ENCODE measurements around the gene SPRY4.
"Not testable (repeated sequence)": the region's sequence is repeated elsewhere in the genome, so short reads cannot be mapped to it uniquely, and the experiment has no call there.

Gene SPRY4

DNA sequence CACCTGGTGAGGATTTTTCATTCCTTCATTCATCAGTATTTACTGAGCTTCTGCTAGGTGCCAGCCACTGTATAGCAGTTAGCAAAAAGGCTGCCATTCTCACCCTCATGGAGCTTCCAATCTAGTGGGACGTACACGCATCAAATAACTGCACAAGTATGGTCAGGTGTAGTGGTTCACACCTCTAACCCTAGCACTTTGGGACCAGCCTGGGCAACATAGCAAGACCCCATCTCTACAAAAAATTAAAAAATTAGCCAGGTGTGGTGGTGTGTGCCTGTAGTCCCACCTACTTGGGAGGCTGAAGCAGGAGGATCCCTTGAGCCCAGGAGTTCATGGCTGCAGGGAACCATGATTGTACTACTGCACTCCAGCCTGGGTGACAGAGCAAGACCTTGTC is 8.9 kb upstream of the SPRY4 start:
- DNase-seq: not testable (repeated sequence)

- no peak for DNase-seq
These were observed 5.6 kb upstream of the SPRY4 start for GRCh38 chr5:142330444-142330843.

- DNase-seq: no peak
These were observed 5.2 kb upstream of the SPRY4 start for GRCh38 chr5:142330026-142330425.

- no peak for DNase-seq
These were observed 2.5 kb upstream of the SPRY4 start for GRCh38 chr5:142327111-142327842.

GRCh38 chr5:142326480-142326938 is 1.7 kb upstream of the SPRY4 start:
- DNase-seq: no peak

DNA sequence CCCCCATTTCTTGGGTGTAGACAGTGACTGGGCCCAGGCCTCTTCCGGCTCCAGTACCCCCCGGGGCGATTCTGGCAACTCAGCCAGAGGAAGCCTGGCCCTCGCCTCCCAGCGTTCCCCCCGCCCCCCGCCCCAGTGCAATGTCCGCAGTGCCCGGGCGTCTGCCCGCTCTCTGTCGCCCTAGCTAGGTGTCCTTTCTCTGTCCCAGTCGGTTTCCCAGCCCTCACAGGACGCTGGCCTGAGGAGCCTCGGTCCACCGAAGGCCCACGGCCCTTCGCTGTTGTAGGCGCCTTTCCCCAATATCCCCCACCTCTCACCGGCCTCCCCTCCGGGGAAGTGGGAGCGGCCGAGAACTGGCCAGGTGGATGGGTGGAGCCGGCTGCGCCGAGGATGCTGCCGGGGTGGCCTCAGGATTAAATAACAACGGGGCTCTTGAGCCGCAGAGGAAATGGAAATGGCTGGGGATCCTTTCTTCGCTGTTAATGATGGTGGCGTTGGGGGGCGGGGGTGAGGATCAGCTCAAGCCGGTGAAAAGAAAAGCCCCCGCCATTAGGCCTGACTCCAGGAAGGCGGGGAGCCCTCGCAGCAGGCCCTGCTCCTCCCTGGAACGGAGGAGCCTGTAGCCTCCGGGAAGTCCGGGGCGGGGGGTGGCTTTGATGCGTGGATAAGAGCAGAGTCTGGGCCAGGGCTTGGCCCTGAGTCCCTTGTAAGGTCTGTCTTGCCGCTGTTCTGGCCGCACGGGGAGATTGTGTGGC is 1.1 kb upstream of the SPRY4 start:
- DNase-seq: no peak

DNA sequence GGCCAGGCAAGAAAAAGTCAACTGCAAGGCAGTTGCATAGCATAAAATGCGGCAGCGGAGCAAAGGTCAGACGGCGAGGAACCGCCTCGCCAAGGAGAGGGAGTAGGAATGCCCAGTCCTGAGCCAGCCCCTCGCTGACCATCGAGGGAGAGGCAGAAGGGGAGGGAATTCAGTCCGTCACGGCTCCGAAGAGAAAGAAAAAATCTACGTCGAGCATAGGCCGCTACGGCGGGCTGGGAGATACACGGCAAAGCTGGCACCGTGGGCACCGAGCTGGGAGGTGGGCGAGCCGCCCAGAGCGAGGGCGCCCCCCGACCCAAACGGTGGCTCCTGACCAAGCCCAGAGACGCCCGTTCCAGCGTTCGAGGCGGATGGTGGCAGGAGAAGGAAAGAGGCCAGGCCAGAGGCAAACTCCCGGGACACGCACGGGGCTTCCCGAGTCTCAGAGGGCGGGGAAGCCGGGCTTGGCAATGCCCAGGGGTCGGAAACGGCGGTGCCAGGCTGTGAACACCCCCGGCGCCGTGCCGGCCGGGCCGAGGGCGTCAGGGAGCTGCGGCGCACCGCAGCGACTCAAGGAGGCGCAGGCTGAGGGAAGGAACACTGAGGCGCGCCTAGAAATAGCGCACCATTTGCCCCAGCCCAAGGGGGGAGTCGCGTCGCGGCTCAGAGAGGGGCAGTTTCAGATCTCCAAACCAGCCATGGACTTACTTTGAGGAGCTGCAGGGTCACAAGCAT is 518 bp downstream of the SPRY4 start:
- DNase-seq: peak; percentile 38

DNA sequence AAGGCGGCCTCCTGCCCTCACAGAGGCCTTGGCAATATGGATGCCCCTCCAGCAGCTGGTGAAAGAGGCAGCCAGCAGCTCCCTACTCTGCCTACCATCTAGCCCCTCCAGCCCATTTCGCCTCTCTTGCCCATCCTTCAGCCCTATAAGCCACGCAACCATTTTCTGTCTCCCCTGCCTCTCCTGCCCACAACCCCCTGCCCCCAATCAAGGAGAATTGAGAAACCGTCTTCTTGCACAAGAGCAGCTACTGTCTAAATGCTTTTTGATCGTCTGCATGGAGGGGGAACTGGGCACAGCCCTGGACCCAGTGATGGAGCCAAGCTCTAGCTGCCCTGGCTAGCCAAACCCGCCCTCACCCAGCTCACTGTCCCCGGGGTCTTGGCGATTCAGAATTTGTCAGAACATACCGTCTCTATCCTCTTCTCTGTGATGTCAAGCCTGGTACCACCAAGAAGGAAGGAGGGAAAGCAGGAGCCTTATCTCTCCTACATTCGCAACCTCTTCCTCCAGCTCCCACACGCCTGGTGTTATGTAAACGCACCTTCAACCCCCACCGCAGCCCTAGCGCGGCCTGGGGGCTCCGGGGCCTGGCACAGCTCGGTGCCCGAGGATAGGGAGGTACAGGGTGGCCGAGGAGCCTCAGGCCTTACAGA is 1.2 kb downstream of the SPRY4 start:
- no peak for DNase-seq

DNA sequence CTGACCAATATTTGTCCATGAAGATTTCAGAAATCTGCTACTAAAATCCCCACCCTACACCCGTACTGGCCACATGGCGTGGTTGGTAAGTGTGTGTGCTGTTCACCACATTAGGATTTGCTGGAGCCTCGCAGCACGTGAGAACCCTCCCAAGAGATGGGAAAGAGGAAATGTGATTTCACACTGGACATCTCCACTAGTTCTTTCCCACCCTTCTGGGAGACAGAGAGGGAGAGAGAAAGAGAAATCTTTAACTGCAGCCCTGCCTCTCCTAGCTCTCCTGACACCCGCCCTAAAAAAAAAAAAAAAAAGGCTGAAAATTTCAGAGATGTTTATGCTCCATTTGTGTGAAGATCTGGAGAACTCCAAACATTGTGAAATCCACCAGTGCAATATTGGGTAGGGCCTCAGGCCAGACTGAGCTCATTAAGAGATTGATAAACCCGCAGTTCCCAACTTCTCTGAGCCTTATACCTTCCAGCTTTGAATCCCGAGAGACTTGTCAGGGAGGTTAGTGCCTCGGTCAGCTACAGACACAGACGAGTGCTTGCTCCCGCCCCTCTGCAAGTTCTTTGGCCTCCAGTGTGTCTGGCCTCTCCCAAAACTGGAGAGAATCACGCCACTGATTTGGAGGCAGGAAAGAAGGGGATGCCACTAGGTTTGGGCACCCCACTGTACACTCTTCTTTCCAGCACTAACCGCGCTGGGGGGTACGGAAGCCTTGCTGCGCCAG is 1.9 kb downstream of the SPRY4 start:
- peak; percentile 27 for DNase-seq

- DNase-seq: no peak
These were observed 2.4 kb downstream of the SPRY4 start for GRCh38 chr5:142322403-142322746.

DNA sequence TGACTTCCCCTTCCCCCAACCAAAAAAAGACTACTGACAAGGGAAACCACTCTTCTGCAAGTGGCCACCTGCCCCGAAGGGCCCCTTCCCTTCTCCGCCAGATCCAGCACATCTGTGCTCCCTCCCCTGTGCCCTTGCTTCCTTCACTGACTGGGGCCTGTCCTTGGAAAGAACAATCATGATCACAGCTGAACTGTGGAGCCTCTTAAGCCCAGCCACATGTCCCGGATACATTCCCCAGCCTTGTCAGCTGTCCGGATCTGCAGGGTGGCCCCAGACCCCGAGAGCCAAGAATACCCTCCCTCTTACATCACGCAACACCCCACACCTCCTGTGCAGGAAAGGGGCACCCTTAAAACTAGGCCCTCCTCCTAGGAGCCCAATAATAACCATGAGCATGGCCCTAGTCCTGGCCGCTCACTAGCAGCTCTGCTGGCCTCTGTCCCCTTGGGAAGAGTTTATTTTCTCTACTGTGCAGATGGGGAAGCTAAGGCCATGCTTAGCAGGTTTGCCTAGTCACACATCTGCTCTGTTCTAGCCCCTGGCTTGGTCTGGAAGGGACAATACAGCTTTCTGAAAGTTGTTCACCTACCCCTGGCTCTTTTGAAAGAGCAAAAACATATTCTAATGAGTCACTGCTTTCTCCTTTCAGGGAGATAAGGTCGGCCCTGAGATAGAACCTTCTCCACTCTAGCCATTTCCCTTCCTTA is 3.8 kb downstream of the SPRY4 start:
- no peak for DNase-seq

DNA sequence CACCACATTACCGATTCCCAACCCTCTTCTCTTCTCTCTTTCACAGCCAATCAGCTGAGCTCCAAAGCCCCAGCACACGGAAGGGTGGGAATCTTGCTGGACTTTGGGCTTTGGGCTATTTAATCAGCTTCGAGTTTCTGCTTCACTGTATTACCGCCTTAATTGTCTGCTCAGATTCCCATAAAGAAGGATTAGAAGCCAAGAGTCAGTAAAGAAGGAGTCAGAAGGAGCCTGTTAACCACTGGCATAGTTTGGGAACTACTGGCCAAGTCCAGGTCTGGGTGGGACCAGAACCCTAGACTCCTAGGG is 4.4 kb downstream of the SPRY4 start:
- no peak for DNase-seq

DNA sequence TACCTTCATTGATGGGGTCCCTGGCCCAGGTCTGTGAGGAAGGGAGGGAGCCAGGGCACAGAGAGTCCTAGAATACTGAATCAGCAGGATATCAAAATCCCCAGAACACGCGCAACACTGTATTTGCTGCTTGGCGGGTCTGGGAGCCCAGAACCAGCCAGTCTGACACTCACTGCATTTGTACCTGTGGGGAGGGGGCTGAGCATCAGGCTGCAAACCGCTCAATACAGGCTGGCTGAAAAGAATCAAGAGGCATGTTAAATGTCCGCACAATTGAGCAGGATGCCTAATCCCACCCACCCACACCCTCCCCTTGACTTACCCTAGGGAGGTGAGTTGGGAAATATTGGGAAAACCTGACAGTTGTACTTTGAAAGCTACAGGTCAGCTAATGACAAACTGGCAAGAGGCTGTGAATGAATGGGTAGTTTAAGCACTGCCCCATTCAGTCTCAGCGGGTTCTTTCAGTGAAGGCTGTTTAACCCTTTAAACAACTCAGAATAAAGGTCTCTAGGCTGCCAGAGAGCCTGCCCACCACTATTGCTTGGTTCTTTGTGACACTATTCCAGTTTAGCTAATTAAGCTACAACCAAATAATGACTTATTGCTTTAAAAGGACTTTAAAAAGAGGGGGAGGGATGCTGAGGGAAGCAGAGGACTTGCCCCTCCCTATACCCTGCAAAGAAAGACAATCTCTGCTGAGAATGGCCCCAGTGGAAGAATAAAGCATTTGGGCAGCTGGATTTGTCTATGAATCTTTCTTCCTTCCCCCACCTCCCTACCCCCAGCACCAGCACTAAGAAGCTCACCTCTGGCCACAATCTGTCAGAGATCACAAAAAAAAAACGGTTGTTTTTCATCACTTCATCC is 5.0 kb downstream of the SPRY4 start:
- no peak for DNase-seq

DNA sequence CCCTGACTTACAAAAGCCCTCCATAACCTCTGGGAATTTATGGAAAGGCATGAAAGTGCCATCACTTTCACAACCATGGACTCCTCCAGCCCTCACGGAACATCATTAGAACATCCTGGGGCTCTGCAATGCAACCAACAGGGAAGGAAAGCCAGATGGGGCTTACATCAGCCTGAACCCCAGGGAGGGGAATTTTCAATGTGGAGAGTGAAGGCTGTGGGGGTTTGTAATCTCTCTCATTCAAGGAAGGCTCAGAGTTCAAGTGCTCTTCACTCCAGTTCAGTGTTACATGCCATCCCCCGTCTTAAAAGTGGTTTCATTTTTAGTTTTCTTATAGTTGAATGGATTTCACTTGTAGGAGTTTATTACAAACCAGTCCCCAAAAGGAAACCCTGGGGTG is 5.7 kb downstream of the SPRY4 start:
- peak; percentile 16 for DNase-seq

DNA sequence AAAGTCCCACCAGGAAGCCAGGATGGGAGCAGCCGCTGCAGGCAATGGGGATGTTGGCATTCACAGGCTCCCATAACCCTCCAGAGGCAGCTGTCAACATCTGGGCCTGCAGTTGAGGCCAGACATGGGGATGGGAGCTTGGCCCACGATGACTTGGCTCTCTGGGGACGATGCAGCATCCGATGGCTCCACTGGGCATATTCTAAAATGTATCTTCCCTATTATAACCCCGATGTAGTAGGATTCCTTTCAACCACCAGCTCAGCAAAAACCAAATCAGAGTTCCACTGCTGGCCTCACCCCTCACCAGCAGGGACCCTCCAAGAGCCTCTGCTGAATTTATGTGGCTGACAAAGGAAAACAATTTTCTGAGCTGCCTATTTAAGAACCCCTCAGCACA is 7.1 kb downstream of the SPRY4 start:
- DNase-seq: no peak

- no peak for DNase-seq
These were observed 7.6 kb downstream of the SPRY4 start for GRCh38 chr5:142317173-142317572.

DNA sequence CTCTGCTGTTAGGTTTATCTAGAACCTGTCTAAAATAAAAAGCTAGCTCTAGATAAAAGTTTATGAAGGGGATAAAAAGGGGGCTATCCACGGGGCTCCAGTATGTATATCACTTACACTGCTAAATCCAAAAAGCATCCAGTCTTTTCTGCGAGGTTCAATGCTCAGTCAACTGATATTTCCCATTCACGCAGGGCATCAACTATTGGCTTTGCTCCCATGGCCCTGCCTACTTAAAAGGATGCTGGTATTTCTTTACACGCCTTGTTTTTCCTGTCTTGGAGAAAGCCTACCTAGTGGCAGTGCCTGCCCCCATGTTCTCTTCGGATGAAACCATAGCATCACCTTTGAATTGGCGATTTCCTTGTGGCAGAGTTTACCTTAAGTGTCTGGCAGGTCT is 8.1 kb downstream of the SPRY4 start:
- DNase-seq: no peak

DNA sequence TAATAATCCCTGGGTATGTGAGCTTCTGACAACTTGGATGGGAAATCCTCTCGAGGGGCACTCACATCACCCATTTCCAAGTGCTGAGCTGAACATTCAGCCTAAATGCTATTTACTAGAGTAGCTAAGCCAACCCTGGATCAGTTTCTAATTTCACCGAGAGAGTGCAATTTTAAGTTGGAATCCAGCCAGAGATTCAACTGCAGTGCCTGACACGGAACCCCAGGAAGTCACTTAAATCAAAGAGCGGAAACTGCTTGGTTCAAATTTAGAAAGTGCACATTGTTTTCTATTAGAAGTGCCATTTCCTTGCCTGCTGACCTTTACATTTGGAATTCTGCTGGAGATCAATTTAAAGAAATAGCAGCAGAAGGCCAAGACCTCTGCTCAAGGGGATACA is 8.8 kb downstream of the SPRY4 start:
- DNase-seq: no peak

DNA sequence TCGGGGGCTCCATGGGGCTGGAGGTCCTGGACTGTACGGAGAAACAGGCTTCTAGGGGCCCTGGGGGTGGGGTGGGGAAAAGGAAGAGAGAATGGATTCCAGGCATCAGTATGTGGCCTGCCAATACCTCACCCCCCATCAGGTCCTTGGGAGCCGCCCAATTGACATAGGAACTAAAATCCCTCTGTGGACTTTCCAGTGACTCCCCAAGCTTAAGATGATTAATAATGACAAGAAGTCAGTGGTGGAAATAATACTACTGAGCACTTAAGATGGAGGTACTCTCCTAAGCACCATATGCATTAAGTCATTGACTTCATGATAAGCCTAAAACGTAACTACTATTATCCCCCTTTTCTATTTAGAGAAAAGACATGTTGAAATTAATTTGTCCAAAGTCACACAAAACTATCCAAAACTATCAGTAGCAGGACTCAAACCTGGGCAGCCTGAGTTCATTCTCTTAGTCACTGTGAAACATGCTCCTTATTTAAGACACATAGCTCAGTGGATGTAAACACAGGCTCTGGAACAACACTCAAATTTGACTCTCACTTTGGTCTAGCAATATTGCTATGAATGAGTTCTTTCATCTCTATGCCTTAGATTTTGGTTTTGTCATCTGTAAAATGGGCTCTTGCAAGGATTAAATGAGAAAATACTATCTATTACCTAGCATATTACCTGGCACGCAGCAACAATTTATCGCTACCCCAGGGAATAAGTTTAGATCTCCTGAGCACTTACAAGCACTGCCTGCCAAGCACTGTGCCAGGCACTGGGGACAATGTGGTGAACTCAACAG is 9.5 kb downstream of the SPRY4 start:
- DNase-seq: no peak

DNA sequence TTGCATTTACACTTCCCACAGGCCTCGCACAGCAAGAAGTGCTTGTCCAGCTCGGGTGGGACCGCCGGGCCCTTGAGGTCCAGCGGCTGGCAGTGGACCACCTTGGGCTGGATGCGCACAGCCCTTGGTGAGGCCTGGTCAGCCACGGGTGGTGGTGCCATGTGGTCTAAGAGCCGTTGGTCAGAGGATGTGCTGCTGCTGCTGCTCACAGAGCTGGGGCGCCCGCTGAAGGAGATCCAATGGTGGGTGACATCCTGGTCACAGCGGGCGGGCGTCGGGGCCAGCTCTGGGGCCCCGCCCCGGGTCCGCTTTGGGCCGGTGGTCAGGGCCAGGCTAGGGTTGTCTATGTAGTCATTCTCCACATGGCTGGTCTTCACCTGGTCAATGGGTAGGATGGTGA is 10.2 kb downstream of the SPRY4 start:
- no peak for DNase-seq

Measured in suppressor macrophage treated with lipopolysaccharide for 4 hours (primary cell).